HG03342 (cell line): ENCODE results near the gene BEAN1.
A peak's percentile ranks its signal among the peaks of the same experiment; 100 is the strongest.
"Not testable (repeated sequence)": the region's sequence is repeated elsewhere in the genome, so short reads cannot be mapped to it uniquely, and the experiment has no call there.

Experiments
- ATAC-seq: cut with Tn5 transposase; IDR thresholded peaks from one replicate; pipeline ENCODE4 v1.9.1; 2021; ENCODE audit warnings: mild to moderate bottlenecking, moderate library complexity; ENCODE audit not compliant: unreplicated experiment

Gene BEAN1

DNA sequence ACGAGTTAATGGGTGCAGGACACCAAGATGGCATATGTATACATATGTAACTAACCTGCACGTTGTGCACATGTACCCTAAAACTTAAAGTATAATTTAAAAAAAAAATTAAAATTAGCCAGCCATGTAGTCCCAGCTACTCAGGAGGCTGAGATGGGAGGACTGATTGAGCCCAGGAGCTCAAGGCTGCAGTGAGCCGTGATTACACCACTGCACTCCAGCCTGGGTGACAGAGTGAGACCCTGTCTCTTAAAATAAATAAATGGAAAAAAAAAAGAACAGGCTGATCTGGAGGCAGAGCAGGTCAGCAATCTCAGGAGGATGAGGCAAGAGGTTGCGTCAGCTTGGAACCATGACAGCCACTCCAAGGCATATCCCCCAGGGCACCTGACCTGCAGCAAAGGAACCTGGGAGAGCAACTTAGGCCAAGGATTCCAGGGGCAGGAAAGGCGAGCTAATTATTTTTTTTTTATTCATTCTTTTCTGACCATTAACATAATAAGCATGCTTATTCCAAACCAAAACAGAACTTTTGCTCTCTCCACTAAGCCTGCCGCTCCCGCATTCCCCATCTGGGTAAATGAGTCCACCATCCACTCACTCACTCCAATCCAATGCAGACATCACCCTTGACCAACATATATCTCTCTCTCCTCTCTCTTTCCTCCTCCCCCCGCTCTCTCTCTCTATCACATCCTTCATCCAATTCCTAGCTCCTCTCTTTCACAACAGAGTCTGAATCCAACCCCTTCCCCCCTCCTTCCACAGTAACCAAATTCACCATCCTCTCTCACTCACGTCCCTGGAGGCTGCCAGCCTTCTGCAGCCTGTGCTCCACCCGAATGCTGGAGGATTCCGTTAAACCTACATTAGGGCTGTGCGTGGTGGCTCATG, 75.2 kb downstream of the BEAN1 start:
- no peak for ATAC-seq

DNA sequence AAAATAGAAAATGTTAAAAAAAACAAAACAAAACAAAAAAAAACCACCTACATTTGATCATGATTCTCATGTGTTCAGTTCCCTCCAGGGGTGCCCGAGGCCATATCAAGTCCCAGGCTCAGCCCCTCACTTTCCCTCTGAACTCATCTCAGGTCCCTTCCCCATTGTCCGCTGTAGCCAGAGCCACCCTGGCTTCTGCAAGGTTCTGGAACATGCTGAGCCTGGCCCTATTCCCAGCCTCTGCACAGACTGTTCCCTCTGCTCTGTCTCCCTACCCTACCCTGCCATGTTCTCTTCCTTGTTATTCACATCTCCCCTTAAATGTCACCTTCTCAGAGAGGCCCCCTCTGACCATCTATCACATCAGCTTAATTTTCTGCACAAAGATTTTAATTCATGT, 75.9 kb downstream of the BEAN1 start:
- ATAC-seq = no peak

DNA sequence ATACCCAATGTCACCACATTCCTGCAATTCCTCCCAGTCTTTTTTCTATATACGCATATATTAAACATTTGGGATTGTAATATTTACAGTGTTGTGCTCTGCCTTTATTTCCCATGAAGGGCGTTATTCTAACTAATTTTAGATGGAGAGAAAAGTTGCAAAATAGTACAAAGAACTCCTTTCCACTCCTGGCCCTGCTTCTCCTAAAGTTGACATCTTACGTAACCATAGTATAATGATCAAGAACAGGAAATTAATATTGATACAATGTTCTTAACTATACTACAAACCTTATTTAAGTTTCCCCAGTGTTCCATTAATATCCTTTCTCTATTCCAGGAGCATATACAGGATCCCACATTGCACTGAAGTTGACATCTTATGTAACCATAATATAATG, 76.5 kb downstream of the BEAN1 start:
- no peak for ATAC-seq

DNA sequence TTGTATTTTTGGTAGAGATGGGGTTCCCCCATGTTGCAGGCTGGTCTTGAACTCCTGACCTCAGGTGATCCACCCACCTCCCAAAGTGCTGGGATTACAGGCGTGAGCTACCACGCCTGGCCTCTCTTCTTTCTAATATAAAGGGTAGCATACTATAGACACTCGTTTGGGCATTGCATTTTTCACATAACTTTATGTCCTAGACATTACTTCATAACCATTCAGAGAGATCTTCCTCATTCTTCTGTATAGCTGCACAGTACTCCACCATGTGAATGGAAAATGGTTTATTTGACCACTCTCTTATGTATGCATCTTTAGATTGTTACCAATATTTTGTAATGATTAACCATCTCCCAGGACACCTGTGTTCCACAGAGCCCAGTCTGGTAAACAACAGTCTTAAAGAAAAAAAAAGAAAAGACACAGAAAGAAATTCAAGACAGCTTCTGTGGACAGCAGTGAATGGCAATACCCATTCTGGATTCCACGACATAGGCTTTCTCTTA, 80.7 kb downstream of the BEAN1 start:
- no peak for ATAC-seq

DNA sequence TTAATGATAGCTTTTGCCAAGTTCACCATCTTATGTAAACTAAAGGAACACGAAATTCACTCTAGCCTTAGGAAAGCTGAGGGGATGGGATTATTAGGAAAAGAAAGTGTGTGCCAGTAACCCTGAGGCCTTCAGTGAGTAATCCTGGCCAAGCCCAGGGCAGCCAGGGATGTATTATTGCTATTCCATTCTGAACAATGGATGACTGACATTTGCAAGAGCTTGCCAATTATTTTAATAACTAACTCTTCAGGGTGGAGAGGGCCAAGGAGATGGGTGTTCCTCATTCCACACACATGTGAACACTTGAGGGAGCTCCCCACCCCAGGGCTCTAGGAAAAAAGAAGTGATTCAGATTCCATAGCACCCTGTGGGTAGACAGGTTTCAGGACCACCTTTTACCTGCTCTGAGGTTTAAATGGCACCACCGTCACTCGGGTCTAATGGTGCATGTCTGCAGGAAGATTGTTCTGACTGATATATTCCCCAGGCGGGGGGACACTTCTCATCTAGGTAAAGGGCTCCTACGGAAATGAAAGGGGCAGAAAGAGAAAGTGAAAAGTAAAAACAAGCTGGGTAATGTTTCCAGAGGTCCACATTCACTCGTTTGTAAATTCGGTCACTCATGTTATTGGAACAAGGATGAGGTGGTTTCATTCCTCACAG, 81.3 kb downstream of the BEAN1 start:
- ATAC-seq = peak; percentile 57

DNA sequence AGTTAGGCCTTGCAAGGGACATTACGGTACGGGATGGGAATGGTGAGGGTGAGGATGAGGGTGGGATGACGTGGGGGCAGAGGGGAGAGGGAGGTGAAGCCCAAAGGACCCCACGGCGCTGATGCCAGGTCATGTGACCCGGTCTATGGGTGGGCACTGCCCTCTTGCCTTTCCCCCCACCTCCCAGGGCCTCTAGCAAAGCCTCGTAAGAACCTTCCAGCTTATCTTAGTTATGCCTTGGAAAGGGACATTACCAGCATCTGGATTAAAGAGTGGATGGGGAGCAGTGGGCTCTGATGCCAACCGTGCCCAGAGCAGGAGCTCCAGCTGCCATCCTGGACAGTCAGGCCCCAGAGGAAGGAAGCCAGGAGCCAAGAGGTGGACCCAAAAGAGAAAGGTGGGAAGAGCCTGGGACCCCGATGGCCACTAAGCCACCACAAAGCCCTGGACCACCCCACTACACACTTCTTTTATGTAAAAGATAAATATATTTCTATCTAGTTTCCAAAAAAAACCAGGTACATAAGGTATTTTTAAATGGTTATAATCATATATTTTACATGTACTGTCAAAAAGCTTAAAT, 81.9 kb downstream of the BEAN1 start:
- no peak for ATAC-seq

DNA sequence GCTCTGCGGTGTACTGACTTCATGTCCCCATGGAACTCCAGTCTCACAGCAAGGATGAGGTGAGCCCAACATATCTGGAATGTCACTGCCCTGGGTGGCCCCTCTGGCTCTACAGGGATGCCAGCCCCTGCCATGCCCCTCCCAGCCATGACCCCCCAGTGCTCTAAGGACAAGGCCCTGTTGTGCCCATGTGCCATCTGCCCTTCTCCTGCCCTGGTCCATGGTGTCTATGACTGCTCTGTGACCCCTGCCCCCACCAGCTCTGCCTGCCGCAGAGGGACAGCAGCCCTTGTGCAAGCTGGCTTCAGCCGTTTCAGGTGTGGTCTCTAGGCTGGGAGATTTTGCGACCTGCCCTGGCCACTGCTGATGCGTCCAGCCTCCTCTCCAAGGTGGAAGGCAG, 82.5 kb downstream of the BEAN1 start:
- no peak for ATAC-seq

DNA sequence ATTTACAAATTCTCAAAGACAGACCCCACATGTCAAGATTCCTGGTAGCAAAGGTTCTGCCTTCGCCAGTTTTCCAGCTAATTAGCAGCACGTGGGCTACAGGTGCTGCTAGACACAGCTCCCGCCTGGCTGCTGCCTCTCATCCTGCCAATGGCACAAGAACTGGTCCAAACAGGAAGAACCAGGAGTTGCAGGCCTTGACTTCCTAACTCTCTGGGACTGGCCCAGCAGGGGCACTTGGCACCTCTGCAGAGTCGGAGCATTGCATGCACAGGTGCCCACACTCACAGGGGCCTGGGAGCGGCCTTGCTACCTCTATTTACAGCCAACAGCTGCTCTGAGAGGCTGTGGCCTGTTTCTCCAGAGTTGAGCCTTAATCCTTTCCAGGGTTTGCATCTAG, 83.2 kb downstream of the BEAN1 start:
- ATAC-seq = no peak

DNA sequence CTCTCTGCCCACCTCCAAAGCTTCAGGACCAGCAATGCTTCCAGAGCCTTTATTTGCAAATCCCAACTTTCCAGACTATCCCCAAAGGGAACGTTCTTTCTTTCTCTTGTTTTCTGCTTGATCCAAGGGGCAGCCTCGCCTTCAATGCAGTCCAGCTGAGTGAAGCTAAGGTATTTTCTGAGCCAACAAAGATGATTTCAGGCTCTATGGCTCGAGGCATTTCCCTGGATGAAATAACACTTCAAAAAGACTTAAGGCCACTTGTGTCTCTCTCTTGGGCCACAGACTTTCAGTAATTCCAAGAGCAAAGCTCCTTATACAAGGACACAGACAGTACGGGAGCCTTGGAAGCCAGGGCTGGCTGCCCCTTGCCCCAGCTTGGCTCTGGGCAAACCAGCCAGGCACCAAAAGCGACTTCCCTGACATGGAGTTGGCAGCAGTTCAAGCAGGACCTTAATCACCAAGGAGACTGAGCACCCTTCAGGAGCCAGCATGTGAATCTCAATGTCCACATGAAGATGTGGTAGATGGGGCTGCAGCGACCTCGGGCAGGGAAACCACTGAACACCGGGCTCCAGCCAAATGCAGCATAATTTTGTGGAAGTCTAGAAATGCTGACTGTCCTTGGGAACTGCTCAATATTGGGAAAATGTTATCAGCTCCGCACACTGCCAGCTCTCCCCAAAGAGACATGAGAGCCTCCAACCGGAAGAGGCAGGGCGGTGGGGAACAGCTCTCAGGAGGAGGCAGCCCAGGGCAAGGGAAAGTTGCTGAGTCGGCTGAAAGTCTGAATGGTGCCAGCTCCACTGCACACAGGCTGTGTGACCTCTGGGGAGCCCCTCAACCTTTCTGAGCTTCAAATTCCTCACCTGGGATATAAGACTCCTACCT, 83.9 kb downstream of the BEAN1 start:
- ATAC-seq = no peak

DNA sequence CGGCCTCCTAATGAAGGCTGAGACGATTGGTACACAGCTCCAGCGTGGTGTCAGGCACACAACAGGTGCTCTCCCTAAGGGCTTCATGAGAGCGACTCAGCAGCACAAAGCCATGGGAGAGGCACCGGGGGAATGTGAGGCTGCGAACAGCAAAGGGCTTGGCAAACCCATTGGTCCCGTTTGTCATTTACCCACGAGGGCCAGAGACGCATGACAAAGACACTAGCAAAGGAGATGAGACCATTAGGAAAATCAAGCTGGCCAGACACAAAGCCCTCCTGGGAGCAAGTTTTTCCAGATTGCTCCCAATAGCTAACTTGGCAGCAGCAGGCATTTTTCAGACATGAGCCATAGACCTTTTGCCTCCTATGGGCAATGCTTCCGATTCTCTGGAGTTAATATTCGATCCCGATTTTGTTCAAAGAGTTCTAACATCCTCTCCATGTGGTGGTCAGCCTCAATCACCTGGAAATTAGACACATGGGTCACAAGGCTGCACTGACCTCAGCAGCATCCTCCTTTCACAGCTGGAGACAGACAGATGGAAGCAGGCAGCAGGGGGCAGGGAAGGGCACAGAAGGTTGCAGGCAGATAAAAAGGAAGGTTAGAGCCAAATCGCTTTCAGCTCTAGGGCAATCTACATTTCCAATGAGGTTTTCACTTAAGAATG, 84.6 kb downstream of the BEAN1 start:
- no peak for ATAC-seq

DNA sequence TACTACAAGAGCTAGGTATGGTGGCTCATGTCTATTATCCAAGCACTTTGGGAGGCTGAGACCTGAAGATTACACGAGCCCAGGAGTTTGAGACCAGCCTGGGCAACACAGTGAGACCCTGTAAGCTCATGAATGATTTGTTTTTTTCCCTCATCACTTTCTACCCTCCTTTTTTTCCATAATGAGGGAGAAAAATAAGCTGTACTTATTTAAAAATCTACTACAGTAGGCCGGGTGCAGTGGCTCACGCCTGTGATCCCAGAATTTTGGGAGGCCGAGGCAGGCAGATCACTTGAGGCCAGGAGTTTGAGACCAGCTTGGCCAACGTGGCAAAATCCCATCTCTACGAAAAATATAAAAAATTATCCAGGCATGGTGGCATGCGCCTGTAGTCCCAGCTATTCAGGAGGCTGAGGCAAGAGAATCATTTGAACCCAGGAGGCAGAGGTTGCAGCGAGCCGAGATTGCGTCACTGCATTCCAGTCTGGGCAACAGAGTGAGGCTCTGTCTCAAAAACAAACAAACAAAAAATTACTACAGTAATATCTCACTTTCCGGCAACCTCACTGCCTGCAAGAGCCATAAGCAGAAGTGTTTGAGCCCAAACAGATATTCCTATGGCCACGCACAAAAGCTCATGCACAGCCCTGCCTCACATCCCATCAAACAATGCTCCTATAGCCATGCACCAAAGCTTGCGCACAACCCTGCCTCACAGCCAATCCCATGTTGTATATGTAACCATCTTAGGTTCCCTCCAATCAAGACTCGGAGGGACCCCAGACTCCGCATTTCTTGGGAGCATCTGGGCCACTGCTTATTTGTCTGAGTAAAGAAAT, 85.4 kb downstream of the BEAN1 start:
- ATAC-seq = no peak

DNA sequence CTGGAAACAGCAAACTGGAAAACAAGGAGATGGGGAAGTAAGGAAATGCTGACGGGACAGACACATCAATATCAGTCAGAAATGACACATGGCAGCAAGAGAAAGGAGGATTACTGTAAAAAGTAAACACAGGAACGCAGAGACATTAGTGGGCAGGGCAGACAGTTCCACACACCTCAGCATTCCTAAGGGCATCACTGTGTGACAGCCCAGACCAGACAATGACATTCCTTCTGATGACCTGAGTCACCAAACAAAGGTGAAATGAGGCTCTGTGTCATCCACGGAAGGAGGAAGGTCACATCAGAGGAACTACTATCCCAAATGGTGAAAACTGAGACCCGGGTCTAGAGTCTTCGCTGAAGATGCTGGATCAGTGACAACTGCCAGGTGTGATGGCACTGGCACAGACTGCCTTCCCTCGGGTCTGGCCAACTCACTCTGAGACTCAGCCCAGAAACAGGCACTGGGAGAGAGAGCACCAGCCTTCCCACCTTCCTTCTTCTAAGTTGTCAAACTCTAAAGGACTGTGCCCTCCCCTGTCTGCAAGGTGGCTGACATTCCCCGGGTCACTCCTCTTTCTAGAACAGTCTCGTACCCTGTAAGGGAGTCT, 86.1 kb downstream of the BEAN1 start:
- no peak for ATAC-seq

DNA sequence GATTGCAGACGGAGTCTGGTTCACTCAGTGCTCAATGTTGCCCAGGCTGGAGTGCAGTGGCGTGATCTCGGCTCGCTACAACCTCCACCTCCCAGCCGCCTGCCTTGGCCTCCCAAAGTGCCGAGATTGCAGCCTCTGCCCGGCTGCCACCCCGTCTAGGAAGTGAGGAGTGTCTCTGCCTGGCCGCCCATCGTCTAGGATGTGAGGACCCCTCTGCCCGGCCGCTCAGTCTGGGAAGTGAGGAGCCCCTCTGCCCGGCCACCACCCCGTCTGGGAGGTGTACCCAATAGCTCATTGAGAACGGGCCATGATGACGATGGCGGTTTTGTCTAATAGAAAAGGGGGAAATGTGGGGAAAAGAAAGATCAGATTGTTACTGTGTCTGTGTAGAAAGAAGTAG, 87.3 kb downstream of the BEAN1 start:
- not testable (repeated sequence) for ATAC-seq

DNA sequence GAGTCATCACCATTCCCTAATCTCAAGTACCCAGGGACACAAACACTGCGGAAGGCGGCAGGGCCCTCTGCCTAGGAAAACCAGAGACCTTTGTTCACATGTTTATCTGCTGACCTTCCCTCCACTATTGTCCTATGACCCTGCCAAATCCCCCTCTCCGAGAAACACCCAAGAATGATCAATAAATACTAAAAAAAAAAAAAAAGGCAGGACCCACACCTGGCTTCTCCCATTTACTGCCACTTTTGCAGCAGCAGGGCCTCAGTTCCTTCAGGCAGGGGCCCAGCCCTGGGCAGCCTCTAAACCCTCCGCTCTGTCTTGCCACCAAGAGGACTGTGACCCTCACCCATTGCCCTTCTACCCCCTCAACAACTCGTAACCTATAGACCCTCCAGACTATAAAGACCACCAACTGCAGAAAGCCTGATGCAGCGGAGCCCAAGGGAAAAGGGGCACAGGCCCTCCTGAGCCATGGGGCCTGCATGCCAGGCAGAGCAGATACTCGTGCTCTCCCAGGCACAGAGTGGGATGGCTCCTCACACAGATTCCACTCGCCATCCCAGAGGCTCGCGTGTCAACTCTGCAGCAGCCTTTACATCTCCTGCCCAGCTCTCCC, 88.0 kb downstream of the BEAN1 start:
- ATAC-seq = not testable (repeated sequence)

DNA sequence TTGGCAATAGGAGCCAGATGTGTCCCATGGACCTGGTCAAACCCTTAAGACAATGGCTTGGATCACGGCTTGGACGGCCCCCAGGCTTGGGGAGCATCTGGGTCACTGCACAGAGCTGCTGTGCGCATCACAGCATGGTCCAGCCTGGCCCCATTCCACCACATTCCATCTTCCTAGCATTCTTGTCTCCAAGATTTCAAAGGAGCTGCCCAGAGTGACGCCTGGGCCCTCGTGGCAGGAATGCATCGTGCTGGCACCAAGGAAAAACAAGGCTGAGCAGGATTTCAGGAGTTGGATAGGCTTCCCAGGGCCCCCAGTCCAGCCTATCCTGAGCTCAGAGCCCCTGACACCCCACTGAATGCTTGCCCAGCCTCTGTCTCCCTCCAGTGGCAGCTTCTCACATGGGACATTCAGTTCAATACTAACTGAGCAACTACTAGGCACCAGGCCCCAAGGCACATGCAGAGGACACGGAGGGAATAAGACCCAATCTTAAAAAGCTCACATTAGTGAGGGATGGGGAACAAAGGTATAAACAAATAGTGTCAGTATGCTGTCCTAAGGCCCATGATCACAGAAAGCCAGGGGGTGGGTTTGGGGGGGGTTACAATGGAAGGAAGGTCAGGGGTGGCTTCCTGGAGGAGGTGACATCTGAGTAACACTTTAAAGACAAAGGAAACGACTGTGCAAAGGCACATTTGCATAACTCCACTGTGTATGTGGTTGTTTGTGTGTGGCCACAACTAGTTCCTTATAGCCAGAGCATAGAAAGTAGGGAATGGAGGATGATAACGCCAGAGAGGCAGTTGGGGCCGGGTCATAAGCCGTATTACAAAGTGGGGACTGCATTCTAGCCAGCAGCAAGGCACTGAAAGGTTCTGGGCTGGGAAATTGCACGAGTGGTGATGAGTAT, 88.8 kb downstream of the BEAN1 start:
- peak; percentile 2 for ATAC-seq

DNA sequence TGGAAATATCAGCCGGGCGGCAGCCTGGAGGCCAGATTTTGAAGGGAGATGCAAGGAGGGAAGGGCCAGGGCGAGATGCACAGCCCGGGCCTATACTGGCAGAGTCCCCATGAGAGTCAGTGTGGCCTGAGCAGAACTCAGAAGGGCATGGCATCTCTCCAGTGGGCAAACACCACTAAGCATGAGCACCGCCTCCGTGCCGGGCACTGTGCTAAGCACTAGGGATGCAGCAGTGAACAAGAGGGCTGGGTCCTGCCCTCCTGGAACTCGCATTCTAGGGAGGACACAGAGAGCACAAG, 89.4 kb downstream of the BEAN1 start:
- no peak for ATAC-seq

DNA sequence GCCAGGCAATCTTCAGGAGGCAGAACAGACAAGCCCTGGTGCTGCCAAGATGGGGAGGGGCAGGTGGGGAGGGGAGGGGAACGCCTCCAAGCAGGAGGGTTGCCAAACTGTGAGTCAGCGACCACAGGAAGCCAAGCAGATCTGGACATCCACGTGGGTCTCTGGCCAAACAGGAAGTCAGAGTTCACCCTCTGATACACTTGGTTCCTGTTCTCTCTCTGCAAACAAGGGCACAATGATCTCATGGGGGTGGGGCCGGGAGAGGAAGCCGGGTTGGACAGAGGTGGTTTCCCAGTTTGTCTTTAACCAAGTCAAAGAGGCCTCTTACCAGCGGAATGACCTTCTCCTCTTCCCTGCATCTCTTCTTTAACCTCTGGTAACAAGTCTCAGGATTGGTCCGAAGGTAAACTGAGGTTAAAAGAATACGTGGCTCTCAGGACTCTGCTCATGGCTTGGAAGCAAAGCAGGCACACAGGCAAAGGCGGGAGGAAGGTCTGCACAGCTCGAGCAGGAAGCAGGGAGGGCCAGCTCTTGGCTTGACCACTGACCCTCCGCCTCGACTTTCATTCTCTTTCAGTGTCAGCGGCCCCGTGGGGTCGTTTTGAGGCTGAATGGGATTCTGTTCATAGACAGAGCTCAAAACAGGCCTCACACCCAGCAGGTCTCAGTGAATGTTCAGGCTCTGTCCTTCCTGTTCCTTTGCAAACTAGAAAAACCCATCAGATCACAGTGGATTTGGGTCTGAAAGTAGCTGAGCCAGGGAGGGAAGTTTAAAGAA, 89.9 kb downstream of the BEAN1 start:
- ATAC-seq = peak; percentile 97
